Endothelial cell (in vitro differentiated cells): ENCODE measurements around the gene TNFSF4. TPM values are rescaled to one million over a fixed set of nuclear protein-coding genes. Genes with fewer than 3 reads are reported as not detected.

Experiments
- DNase-seq: peaks from one replicate; pipeline ENCODE4 v3.0.0; 2021; ENCODE audit warnings: low spot score
- H3K27ac Mint-ChIP-seq: one replicate; pipeline ENCODE4 v1.8.0; 2021; ENCODE audit warnings: mixed read lengths, inconsistent platforms; ENCODE audit not compliant: unreplicated experiment
- H3K27me3 Mint-ChIP-seq: one replicate; pipeline ENCODE4 v1.8.0; 2021; ENCODE audit warnings: mild to moderate bottlenecking, moderate library complexity, mixed read lengths, inconsistent platforms; ENCODE audit not compliant: unreplicated experiment
- H3K36me3 Mint-ChIP-seq: one replicate; pipeline ENCODE4 v1.8.0; 2021; ENCODE audit warnings: mild to moderate bottlenecking, low read depth, mixed read lengths, inconsistent platforms; ENCODE audit not compliant: unreplicated experiment
- H3K4me1 Mint-ChIP-seq: one replicate; pipeline ENCODE4 v1.8.0; 2021; ENCODE audit warnings: mild to moderate bottlenecking, mixed read lengths, inconsistent platforms; ENCODE audit not compliant: unreplicated experiment
- H3K4me3 Mint-ChIP-seq: one replicate; pipeline ENCODE4 v1.8.0; 2021; ENCODE audit warnings: mild to moderate bottlenecking, mixed read lengths, inconsistent platforms; ENCODE audit not compliant: unreplicated experiment
- H3K9me3 Mint-ChIP-seq: one replicate; pipeline ENCODE4 v1.8.0; 2021; ENCODE audit warnings: mixed read lengths, inconsistent platforms; ENCODE audit not compliant: unreplicated experiment
- CTCF ChIP-seq: fragments of 200-600 bp; sonication (generic); IDR thresholded peaks from one replicate; pipeline ENCODE4 v1.5.0; 2021; ENCODE audit warnings: antibody characterized with exemption; ENCODE audit not compliant: unreplicated experiment
- total RNA-seq: library from RNA; stranded (reverse); fragmentation: NEBNext Ultra II Directional; extraction: Animal tissue kit (Norgen Biotek cat#: 25700); gene quantifications from one replicate; pipeline ENCODE4 v1.2.1, GENCODE V29; 2021; ENCODE audit not compliant: unreplicated experiment

TNFSF4 gene
- total RNA-seq, 1 donor from 2014 or later = 0.15 TPM

GRCh38 chr1:173191011-173191705 is 16.0 kb downstream of the TNFSF4 start:
- H3K4me3 Mint-ChIP-seq = no peak overlapping the region
- H3K27me3 Mint-ChIP-seq = no peaks in the 10 kb centered on the region
- H3K36me3 Mint-ChIP-seq = no peaks in the 10 kb centered on the region
- TF ChIP-seq CTCF = no peak
- H3K4me1 Mint-ChIP-seq = no peaks in the 10 kb centered on the region
- no peak for DNase-seq
- no peak overlapping the region for H3K27ac Mint-ChIP-seq
- no peaks in the 10 kb centered on the region for H3K9me3 Mint-ChIP-seq

- Mint-ChIP-seq H3K9me3 (no peaks in the 10 kb centered on the region), H3K4me3 (no peak overlapping the region), H3K27me3 (no peaks in the 10 kb centered on the region), H3K27ac (no peak overlapping the region), H3K4me1 (no peaks in the 10 kb centered on the region), H3K36me3 (no peaks in the 10 kb centered on the region)
- no peak for DNase-seq
- no peak for TF ChIP-seq CTCF
Measured at GRCh38 chr1:173190101-173190936, 16.8 kb downstream of the TNFSF4 start.

- Mint-ChIP-seq H3K4me3 (no peak overlapping the region), H3K4me1 (no peaks in the 10 kb centered on the region), H3K27me3 (no peaks in the 10 kb centered on the region), H3K27ac (no peak overlapping the region), H3K9me3 (no peaks in the 10 kb centered on the region), H3K36me3 (no peaks in the 10 kb centered on the region)
- TF ChIP-seq CTCF = no peak
- no peak for DNase-seq
Measured at GRCh38 chr1:173187671-173188237, 19.4 kb downstream of the TNFSF4 start.

- Mint-ChIP-seq H3K36me3 (no peaks in the 10 kb centered on the region), H3K4me3 (no peak overlapping the region), H3K9me3 (no peaks in the 10 kb centered on the region), H3K27ac (no peak overlapping the region), H3K4me1 (no peaks in the 10 kb centered on the region), H3K27me3 (no peaks in the 10 kb centered on the region)
- no peak for DNase-seq
- TF ChIP-seq CTCF = no peak
Measured at GRCh38 chr1:173181791-173182190, 25.3 kb downstream of the TNFSF4 start.
